MV-4-11 (cell line): Measurements from ENCODE around the gene SYT8.

Source experiments
- DNase-seq: peaks from one replicate; lab custom pipeline; 2025; lab: John Stamatoyannopoulos, UW

Gene SYT8

DNA sequence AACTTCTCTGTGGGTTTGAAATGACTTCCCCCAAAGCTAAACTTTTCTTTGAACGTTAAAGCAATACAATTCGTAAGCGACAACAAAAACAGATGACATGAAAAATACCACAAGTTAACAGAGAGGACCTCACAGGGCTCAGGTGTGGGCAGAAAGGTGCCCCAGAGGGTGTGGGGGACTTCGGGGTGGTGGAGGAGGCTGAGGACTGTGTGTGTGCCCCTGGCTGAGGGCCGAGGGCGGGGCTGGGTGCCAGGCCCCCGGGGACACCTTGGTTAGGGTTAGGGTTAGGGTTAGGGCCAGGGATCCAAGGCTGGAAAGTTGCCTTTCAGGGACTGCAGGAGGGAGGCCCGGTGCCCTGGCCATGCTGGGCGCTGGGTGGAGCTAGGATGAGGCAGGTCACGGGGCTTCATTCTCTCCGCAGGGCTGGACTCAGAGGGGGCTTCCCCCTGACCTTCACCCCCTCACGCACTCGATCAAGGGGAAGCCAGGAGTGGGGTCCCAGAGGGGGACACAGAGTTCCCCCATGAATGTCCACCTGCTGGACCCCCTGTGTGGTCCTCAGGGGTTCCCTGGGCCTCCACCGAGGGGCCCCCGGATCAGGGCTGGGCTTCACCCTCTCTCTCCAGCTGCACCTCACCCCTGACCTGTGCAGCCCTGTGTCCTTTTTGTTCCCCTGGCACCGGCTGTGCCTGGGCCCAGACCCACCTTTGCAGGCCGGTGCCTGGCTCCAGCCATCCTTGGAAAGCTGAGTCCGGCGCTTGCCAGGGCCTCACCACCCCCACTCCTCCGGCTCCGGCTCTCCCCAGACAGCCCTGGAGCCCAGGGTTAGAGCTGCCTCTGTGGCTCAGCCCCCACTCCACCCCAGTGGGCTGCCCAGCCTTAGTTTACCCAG, 11.0 kb downstream of the SYT8 start:
- no peak for DNase-seq

DNA sequence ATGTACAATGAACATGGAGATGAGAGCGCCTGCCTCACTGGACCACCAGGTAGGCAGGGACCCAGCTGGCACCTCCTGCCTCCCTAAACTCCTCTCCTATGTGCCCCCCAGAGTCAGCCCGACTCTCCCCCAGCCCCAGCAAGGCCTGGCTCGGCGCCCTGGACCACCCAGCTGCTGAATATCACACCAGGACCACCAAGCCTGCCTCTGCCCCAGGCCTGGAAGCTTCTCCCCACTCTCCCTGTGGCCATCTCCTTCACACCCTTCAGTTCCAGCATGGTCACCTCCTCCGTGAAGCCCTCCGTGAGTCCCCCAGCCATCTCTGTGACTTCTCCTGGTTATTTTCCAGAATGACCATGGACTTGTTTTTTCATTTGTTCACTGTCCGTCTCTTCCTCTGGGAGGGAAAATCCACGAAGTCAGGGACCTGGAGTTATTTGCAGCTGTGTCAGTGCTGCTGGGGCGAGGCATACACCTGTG, 11.7 kb downstream of the SYT8 start:
- DNase-seq, result no peak

DNA sequence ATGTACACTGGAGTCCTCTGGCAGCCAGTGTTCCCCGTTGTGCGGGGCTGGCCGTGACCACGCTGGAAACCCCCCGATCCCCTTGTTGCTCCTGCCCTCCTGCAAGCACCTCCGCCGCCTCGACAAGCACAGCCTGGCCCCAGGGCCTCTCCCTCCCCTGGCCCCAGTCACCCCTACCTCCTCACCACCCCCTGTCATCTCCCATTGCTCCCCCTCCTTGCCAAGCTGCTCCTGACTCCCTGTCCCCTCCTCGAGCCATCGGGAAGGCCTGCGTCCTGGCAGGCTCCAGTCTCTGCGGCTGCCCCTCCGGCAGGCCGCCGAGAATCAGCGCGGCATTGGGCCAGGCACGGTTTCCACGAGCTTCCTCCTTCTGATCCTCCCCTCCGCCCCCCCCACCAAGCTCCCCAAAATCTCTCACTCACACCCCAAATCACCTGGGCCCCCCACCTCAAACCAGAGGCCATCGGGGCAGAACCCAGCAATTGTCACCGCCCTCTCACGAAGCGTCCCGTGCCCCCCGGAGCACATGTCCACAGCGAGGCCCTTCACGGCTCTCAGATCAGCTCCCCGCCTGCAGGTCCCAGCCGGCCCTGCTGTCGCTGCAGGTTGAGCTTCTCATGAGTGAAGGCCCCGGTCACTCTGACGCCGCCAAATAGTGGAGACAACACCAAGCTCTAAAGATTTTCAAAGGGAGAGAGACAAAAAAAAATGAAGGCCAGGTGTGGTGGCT, 12.4 kb downstream of the SYT8 start:
- DNase-seq, result no peak

DNA sequence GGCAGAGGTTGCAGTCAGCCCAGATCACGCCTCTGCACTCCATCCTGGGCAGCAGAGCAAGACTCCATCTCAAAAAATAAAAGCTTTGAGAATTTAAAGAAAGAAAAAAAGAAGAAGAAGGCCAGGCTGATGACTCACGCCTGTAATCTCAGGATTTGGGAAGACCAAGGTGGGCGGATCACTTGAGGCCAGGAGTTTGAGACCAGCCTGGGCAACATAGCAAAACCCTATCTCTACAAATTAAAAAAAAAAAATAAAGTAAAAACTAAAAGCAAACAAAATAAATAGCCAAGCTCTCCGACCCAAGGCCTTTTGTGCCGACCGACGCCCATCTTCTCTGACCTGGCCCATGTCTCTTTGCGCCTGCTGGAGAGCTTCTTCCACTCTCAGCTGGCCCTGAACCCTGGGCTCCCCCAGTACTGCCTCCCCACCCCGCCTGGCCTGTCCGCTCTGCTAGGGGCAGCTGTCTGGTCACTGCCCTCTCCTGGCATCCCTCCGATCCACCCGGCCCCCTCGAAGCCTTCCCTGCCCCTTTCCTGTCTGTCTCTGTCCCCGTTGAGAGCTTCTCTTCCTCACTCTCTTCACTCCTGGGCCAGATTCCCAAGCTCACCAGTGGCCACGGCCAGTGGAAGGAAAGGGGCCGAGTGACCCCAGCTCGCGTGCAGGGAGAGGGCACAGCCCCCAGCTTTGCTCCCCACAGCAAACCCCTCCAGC, 13.3 kb downstream of the SYT8 start:
- peak; percentile 14 for DNase-seq

DNA sequence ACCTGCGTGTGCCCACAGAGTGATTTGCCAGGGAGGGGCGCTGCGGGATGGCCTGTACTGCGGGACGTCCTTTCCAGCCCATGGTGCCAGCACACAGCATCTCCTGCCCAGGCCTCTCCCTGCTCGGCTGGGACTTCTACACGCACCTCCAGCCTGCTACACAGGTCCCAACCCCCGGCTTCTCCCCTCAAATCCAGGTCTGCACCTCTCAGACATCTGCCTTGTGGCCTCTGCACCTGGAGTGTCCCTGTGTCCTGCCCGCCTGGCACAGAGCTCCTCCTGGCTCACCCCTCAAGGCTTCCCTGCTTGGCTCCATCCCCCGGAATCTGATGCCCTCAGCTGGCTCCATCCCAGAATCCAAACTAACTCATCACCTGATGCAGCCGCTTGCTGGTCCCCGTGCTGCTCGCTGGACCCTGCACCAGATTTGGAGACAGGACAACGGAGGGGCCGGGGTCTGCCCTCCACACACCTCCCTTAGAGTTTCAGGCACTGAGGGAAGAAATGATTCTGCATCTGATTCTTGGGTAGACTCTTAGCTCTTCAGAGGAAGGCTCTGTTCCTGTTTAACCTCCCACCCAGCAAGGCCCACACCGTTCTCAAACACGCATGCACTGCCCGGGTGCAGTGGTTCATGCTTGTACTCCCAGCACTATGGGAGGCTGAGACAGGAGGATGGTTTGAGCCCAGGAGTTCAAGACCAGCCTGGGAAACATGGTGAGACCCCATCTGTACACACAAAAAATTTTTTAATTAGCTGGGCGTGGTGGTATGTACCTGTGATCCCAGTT, 14.0 kb downstream of the SYT8 start:
- no peak for DNase-seq

DNA sequence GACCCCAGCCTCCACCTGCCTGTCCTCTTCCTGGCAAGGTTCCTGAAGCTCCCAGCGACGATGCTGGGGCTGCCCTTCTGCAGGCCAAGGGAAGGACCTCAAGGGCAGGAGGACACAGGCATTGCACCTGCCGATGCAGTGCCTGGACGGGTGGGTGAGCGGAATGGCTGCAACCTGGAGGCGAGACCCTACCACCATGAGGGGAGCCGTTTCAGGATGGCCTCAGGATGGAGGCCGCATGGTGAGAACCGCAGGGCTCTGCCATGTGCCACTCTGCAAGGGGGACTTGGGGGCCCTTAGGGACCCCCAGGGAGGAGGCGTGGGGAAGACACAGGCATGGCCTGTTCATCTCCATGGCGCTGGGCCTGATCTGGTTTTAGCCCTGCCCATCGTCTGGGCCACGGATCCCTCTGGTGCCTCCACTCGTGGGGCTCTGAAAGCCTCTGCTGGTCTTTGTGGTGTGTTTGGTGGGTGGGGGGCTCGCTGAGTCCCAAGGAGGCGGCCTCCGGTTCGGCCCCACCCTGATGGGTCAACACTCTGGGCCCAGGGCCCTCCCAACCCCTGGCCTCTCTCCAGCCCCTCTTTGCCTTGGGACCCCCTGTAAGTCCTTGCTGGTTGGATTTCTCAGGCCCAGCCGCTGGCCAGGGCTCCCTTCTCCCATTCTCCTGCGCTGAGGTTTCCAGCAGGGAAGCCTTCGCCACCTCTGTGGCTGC, 16.8 kb downstream of the SYT8 start:
- no peak for DNase-seq

DNA sequence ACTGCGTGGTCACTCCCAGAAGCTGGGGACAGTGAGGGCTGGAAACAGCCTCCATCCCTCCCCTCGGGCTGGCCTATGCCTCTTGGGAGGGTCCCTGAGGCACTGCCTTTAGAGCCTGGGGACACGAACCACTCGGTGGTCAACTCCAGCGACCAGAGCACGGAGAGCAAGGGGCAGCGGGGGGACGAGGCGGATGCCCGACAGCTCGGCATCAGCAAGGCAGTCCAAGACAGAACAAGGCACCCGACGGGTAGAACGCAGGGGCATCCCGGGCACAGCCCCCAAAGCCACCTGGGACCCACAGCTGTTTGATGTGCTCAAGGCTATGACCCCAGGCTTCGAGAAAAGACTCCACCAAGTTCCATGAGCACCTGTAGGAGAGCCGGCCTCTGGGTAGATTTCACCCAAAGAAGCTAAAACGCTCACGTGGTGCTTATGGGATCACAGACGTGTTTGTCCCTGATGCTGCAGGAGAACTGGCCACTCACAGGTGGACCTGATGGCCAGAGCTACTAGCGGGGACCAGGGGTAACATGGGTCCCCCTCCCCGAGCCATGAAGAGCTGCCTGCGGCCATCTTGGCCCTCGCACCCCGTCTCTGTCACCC, 17.6 kb downstream of the SYT8 start:
- DNase-seq, result no peak

DNA sequence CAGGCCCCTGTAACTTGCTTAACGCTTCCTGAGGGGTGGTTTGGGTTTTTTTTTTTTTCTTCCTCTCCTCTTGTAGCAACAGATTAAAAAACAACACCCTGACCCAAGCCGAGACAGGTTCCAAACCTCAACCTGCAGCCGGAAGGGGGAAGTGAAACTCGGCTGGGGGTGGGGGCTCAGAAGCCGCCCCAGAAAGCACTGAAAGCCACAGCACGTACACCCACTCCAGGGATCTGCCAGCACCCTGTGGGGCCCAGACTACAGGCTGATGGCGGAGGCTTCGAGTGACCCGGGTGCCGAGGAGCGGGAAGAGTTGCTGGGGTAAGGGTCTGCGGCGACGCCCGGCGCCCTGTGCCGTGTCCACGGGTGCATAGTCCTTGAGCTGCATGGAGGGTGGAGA, 18.1 kb downstream of the SYT8 start, which contains the start of gene LSP1:
LSP1 (plus strand) TSS at position 208 of the 400 bp plus-strand sequence; CDS start at position 269, 61 bp downstream.
- DNase-seq, result peak; percentile 88

DNA sequence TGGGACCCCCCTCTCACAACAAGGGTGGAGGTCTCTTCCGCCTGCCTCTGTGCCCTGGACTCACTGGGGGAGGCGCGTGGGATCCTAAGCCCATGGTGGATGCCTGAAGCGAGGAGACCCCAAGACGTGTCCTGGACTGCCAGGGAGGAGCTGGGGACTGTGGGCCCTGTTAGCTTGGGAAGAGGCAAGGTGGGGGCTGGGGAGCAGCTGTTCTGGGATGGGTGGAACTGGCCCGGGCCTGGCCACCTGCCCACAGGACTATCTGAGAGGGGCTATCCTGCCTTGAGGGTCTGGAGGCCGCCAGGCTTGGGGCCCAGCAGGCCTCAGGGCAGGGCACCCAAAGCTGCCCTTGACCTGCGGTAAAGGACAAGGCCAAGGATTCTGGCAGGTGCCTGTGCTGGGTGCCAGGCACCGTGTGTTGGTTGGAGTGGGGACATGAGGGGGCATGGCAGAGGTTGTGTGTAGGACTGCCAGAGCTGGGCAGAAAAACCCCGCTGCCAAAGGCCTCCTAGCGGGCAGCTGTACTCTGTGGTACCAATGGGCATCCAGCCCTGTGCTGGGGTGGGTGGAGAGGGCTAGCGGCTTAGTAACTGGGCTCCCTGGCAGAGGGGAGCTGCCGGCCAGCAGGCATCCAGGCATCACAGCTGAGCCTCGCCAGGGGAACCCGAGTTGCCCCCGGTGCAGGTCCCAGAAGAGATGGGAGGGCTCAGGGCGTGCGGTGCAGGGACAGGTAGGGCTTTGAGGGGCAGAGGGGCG, 18.8 kb downstream of the SYT8 start:
- DNase-seq, result no peak

DNA sequence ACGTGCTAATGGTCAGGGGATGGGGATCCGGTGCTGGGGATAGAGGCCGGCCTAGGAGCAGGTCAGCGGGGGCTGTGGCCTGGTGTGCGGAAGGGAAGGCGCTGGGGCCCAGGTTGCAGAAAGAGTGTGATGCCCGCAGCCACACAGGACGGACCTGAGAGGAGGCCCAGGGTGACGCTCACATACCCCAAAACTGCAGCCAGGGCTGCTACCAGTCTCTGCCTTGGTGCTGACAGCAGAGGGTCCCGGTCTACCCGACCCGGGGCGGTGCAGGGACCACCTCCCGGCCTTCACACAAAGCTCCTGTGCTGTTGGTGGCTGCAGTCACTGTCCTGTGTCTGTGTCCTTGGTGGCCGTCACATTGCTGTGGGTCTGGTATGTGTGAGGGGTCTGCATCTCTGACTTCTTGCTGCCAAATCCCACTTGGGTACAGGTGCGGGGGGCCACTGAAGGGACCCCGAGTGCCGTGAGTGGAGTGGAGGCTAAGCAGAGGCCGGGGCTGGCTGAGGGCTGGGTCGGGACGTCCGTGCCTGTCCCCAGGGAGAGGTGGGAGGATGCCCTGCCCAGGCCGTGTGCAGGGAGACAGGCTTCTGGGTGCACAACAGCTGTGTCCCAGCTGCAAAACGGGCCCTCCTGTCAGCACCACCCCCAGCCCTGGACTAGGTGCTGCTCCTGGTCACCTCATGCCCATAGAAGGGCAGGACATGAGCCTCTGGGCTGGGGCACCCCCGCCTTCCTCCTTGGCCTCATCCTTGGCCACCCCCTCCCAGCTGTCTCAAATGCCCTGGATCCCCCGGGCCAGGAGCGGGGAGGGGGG, 19.6 kb downstream of the SYT8 start:
- no peak for DNase-seq

DNA sequence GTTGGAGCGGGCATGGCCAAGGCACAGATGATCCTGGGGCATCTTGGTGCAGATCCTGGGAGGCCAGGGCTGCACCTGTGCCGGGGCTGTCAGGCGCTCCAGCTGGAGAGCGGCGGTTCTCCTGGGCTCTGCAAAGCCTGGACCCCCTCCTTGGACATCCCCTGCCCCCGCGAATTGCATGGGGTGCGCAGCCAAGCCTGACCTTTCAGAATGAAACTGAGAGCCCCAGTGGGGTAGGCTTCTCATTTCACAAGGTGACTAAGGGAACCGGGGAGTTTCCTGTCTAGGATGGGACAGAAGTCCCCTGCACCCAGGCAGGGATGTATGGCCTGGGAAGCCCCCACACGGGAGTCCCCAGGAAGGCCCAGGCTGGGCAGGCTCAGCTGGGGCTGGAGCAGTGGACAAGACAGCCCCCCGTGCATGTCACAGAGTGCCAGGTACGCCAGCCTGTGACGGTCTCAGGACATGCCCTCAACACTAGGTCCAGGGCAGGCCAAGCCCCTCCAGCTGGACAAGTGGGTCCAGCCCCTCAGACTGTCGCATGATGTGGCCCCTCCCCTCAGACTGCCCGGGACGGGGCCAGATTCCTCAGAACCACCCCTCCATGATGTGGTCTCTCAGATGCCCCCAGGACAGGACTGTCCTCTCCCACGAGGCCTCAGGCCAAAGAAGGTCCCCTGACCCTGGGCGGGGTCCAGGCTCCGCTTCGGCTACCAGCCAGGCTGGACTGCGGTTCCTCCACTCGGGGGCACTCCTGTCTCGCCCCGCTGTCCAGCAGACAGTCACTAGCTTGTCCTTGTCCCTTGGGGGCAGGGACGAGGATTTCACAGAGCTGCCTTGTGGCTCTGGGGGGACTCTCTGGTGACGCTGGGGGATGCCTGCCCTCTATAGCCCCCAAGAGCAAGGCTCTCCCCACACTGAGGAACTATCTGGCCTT, 20.4 kb downstream of the SYT8 start:
- no peak for DNase-seq

DNA sequence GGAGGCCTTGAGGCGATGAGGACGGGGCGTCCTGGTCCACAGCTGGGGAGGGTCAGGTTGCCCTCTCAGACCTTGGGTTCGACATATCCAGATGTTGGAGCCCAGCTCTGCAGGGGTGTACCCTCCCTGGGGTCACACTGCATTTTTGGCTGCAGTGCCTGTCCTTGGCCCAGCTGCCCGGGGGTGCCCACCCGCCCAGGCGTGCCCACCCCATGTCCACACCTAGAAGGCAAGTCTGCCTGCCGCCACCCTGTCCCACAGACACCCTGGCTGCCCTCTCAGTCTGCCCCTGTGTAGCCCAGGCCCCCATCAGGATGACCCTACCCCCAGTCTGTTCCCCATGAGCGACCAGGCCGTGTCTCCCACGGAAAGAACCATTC, 21.1 kb downstream of the SYT8 start:
- DNase-seq, result no peak

DNA sequence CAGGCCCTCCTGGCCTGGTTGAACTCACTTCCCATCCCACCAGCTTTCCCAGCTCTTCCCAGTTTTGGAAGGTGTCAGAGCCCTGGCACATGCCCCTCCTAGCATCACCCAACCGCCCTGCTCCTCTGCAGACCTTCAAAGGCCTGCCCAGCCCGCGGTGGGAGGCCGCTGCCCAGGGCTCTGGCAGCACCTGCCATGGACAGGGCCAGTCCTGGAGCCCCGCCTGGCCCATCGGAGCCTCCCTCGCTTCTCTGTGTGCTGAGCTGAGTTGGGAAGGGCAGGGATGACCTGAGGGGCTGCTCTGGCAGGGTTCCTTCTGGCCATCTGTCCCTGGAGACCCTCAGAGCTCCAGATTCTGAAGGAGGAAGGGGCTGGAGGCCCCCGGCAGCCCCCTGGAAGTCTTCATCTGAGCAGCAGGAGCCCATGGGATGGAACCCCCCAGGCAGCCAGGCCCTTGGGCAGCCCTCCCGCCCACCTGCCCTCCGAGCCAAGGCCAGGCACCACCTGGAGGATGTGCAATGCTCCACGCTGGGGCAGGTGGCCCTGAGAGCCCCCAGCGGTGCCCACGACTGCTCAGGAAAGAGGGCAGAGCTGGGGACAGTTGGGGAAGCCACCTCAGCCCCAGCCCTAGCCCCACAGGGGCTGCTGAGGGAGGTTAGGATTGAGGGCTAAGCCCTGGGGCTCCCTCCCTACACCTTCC, 21.7 kb downstream of the SYT8 start:
- DNase-seq, result no peak

DNA sequence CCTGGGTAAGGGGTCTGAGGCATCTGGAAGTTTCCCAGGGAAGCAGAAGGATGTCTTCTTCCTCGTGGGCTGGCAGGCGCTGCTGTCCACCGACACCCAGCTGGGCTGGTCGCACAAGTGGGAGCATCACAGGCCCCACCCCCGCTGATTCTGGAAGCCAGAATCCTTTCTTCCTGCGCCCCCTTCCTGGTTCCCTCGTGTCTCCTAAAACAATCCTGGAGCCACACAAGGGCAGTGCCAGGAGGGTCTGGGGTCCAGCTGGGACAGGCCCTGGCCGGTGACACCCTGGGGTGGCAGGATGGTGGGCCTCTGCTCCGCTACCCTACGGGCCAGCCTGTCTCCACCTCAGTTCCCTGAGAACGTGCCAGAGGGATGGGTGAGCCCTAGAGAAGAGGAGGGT, 22.3 kb downstream of the SYT8 start:
- no peak for DNase-seq

DNA sequence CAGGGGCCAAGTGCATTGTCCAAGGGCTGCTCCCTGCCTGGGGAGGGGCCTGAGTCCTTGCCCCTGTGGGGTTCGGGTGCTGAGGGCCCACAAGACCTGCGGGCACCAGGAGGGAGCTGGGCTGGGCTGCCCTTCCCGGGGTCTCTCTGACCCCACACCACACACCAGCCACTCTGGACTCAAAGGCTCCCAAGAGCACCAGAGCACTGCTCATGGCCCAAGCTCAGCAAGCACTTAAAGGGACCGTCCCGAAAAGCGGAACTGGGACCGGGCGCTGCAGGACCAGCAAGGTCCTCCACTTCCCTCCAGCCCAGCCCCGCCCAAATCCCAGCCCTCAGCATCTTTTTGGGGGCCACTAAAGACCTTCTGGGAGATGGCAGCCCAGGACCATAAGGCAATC, 23.4 kb downstream of the SYT8 start:
- peak; percentile 80 for DNase-seq

DNA sequence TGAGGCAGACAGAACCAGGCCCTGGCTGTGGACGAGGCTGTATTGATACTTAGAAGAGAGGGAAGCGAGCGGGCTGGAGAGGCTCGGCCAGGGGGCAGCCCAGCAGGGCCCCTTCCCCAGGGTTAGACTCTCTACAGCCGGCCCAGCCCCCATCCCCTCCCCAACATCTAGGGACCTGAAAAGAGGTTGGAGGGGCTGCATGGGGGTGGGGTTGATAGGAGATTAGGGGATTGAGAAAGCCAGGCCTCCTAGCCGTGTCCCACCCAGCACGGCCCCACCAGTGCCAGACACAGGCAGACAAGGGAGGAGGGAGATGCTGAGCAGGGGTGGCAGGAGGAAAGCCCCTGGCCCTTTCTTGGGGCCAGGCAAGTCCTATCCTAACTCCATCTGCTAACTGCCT, 23.8 kb downstream of the SYT8 start:
- DNase-seq, result no peak

DNA sequence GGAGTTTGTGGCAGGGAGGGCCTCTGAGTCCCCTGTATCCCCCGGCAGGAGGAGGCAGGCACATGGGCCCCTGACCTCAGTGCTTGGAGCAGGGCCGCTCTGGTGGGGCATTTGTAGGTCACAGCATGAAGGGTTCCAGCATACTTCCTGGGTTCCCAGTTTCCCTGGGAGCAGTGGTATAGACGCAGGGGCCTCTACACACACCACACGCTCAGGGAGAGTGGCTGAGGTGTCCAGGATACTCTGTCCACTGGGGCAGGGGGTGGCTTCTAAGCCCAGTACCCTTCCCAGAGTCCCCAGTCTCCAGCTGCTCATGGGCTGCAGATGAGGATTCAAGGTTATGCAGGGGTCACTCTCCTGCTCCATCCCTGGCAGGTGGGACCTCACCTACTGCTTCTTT, 24.2 kb downstream of the SYT8 start:
- no peak for DNase-seq
